HepG2 (cell line): Measurements from ENCODE around the gene PSMA7. TPM values are rescaled to one million over a fixed set of nuclear protein-coding genes. Genes with fewer than 3 reads are reported as not detected.

ENCODE experiments used
- ARNTL ChIP-seq: sonication (generic); formaldehyde crosslinking; IDR thresholded peaks from 2 replicates; pipeline ENCODE4 v1.4.0; 2020; ENCODE audit warnings: mild to moderate bottlenecking, missing genetic modification reagents
- ELF4 ChIP-seq: sonication (generic); formaldehyde crosslinking; IDR thresholded peaks from 2 replicates; pipeline ENCODE4 v1.5.0; 2020; ENCODE audit warnings: missing genetic modification reagents, mild to moderate bottlenecking, moderate library complexity, borderline replicate concordance
- FOXK1 ChIP-seq: sonication (generic); formaldehyde crosslinking; IDR thresholded peaks from 2 replicates; pipeline ENCODE4 v1.4.0; 2020; ENCODE audit warnings: low read depth, missing genetic modification reagents, borderline replicate concordance
- HOMEZ ChIP-seq: IDR thresholded peaks from 2 replicates; pipeline ENCODE4 v1.6.1; 2016; ENCODE audit warnings: low read depth
- KLF15 ChIP-seq: sonication (generic); formaldehyde crosslinking; IDR thresholded peaks from 2 replicates; pipeline ENCODE4 v1.8.1; 2023; ENCODE audit warnings: borderline replicate concordance, mild to moderate bottlenecking, inconsistent platforms, missing genetic modification reagents, mixed read lengths
- NCOA2 ChIP-seq: sonication (generic); formaldehyde crosslinking; IDR thresholded peaks from 2 replicates; pipeline ENCODE4 v1.8.0; 2022; ENCODE audit warnings: inconsistent platforms
- NR2C2 ChIP-seq: sonication (generic); formaldehyde crosslinking; IDR thresholded peaks from 2 replicates; pipeline ENCODE4 v1.4.0; 2020; ENCODE audit warnings: missing genetic modification reagents, mild to moderate bottlenecking, moderate library complexity, borderline replicate concordance
- POGK ChIP-seq: sonication (generic); formaldehyde crosslinking; conservative IDR thresholded peaks from 2 replicates; pipeline ENCODE4 v1.8.0; 2022; ENCODE audit warnings: mild to moderate bottlenecking, moderate library complexity, missing genetic modification reagents
- RAD21 ChIP-seq: fragments of 450-650 bp; formaldehyde crosslinking; IDR thresholded peaks from 2 replicates; pipeline ENCODE4 v1.5.0; 2020; ENCODE audit warnings: mild to moderate bottlenecking
- SIX4 ChIP-seq: sonication (generic); formaldehyde crosslinking; IDR thresholded peaks from 2 replicates; pipeline ENCODE4 v1.4.0; 2020; ENCODE audit warnings: missing genetic modification reagents
- TAF1 ChIP-seq: sonication (generic); formaldehyde crosslinking; IDR thresholded peaks from 2 replicates; pipeline ENCODE4 v1.4.0; 2020; ENCODE audit warnings: missing genetic modification reagents
- TBX3 ChIP-seq: fragments of 450-650 bp; IDR thresholded peaks from 2 replicates; pipeline ENCODE4 v1.6.1; 2017; ENCODE audit warnings: antibody characterized with exemption, mild to moderate bottlenecking, inconsistent platforms, borderline replicate concordance
- TSC22D2 ChIP-seq: sonication (generic); formaldehyde crosslinking; IDR thresholded peaks from 2 replicates; pipeline ENCODE4 v1.5.1; 2020; ENCODE audit warnings: missing genetic modification reagents, mild to moderate bottlenecking, borderline replicate concordance
- ZBTB3 ChIP-seq: sonication (generic); formaldehyde crosslinking; IDR thresholded peaks from 2 replicates; pipeline ENCODE4 v1.4.0; 2020; ENCODE audit warnings: low read depth, mild to moderate bottlenecking, moderate library complexity, missing genetic modification reagents, borderline replicate concordance
- ZGPAT ChIP-seq: IDR thresholded peaks from 2 replicates; pipeline ENCODE4 v1.6.1; 2016; ENCODE audit warnings: mild to moderate bottlenecking
- ZNF160 ChIP-seq: sonication (generic); formaldehyde crosslinking; IDR thresholded peaks from 2 replicates; pipeline ENCODE4 v1.8.0; 2022; ENCODE audit warnings: mild to moderate bottlenecking, inconsistent platforms, missing genetic modification reagents
- ZNF224 ChIP-seq: sonication (generic); formaldehyde crosslinking; IDR thresholded peaks from 2 replicates; pipeline ENCODE4 v1.5.0; 2020; ENCODE audit warnings: mild to moderate bottlenecking, missing genetic modification reagents
- ZNF431 ChIP-seq: sonication (generic); formaldehyde crosslinking; IDR thresholded peaks from 2 replicates; pipeline ENCODE4 v1.9.0; 2022; ENCODE audit warnings: missing genetic modification reagents, low read depth, mild to moderate bottlenecking, borderline replicate concordance
- ZNF547 ChIP-seq: sonication (generic); formaldehyde crosslinking; IDR thresholded peaks from 2 replicates; pipeline ENCODE4 v1.5.1; 2020; ENCODE audit warnings: mild to moderate bottlenecking, missing genetic modification reagents
- ZNF816 ChIP-seq: sonication (generic); formaldehyde crosslinking; IDR thresholded peaks from 2 replicates; pipeline ENCODE4 v1.8.0; 2022; ENCODE audit warnings: missing genetic modification reagents, mild to moderate bottlenecking, borderline replicate concordance
- polyA plus RNA-seq, 8 experiments: library from polyadenylated mRNA; depleted of rRNA in 3 of 8; stranded (reverse) in 7 of 8; unstranded in 1 of 8; fragments of >200 nt; fragmentation: Illumina TruSeq in 4 of 8; extraction: Trizol in 4 of 8; gene quantifications; 2 replicates each; pipeline versions ENCODE4 v1.2.1 to v1.2.3, GENCODE V29; 2011 to 2016; ENCODE audit warnings: low read depth in 4 of 8, missing spikeins in 1 of 8, mixed read lengths in 1 of 8; ENCODE audit not compliant: insufficient read depth in 1 of 8
- total RNA-seq, 5 experiments: library from RNA; depleted of rRNA; stranded (reverse); fragments of >200 nt; fragmentation: Illumina TruSeq; extraction: Trizol; gene quantifications; 2 replicates each; pipeline ENCODE4 v1.2.3, GENCODE V29; 2016; ENCODE audit warnings: low read depth in 1 of 5
- TF ChIP-seq, protein P1 (sequence below): sonication (generic); formaldehyde crosslinking; IDR thresholded peaks from 2 replicates; pipeline ENCODE4 v1.4.0; 2020; ENCODE audit warnings: missing genetic modification reagents

The PSMA7 gene
- total and polyA plus RNA-seq, 2 of the 13 experiments (the other 11 are each of a cell fraction or from before 2014, with no cell fraction given): 531 to 631 TPM

- 0 out of 2 replicates have a peak, but pooled peaks have one; percentile 57 for TF ChIP-seq ZNF431
- TF ChIP-seq ZBTB3: no peak
- TF ChIP-seq NR2C2 (CRISPR knock-in tag): peak; percentile 31; the same call in 1 of the 2 replicates
- TF ChIP-seq TSC22D2 (CRISPR knock-in tag): no peak
- TF ChIP-seq KLF15 (CRISPR knock-in tag): no peak
- TF ChIP-seq HOMEZ (CRISPR knock-in tag): no peak
- TF ChIP-seq TAF1 (CRISPR knock-in tag): peak; percentile 41
- TF ChIP-seq TBX3: no peak
- TF ChIP-seq NCOA2: no peak
- TF ChIP-seq RAD21: peak; percentile 50
- TF ChIP-seq ZNF547 (CRISPR knock-in tag): peak; percentile 44; the same call in 1 of the 2 replicates
- TF ChIP-seq SIX4: no peak
- TF ChIP-seq ZNF160 (CRISPR knock-in tag): no peak
- TF ChIP-seq ZNF224 (CRISPR knock-in tag): no peak
- peak; percentile 63; the same call in 1 of the 2 replicates for TF ChIP-seq ARNTL (CRISPR knock-in tag)
- TF ChIP-seq ELF4 (CRISPR knock-in tag): no peak
- TF ChIP-seq ZNF816: no peak
- TF ChIP-seq, protein P1, sequence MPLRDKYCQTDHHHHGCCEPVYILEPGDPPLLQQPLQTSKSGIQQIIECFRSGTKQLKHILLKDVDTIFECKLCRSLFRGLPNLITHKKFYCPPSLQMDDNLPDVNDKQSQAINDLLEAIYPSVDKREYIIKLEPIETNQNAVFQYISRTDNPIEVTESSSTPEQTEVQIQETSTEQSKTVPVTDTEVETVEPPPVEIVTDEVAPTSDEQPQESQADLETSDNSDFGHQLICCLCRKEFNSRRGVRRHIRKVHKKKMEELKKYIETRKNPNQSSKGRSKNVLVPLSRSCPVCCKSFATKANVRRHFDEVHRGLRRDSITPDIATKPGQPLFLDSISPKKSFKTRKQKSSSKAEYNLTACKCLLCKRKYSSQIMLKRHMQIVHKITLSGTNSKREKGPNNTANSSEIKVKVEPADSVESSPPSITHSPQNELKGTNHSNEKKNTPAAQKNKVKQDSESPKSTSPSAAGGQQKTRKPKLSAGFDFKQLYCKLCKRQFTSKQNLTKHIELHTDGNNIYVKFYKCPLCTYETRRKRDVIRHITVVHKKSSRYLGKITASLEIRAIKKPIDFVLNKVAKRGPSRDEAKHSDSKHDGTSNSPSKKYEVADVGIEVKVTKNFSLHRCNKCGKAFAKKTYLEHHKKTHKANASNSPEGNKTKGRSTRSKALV (CRISPR knock-in tag): peak; percentile 99
- TF ChIP-seq ZGPAT (CRISPR knock-in tag): 0 out of 2 replicates have a peak, but pooled peaks have one; percentile 35
- TF ChIP-seq FOXK1 (CRISPR knock-in tag): no peak
- TF ChIP-seq POGK: peak; percentile 84
Measured at GRCh38 chr20:62143957-62144825, 997 bp upstream of the PSMA7 start (continued).
